22Rv1 (cell line): ENCODE results near the gene MGAT4A.

ENCODE experiments used
- ZFX ChIP-seq: fragments of 450-650 bp; IDR thresholded peaks from 2 replicates; pipeline ENCODE4 v1.6.1; 2017; ENCODE audit warnings: antibody characterized with exemption, borderline replicate concordance
- TF ChIP-seq, protein P1 (sequence below): fragments of 450-650 bp; IDR thresholded peaks from 2 replicates; pipeline ENCODE4 v1.5.1; 2017; ENCODE audit warnings: mild to moderate bottlenecking

- no peak for TF ChIP-seq ZFX
- TF ChIP-seq, protein P1, sequence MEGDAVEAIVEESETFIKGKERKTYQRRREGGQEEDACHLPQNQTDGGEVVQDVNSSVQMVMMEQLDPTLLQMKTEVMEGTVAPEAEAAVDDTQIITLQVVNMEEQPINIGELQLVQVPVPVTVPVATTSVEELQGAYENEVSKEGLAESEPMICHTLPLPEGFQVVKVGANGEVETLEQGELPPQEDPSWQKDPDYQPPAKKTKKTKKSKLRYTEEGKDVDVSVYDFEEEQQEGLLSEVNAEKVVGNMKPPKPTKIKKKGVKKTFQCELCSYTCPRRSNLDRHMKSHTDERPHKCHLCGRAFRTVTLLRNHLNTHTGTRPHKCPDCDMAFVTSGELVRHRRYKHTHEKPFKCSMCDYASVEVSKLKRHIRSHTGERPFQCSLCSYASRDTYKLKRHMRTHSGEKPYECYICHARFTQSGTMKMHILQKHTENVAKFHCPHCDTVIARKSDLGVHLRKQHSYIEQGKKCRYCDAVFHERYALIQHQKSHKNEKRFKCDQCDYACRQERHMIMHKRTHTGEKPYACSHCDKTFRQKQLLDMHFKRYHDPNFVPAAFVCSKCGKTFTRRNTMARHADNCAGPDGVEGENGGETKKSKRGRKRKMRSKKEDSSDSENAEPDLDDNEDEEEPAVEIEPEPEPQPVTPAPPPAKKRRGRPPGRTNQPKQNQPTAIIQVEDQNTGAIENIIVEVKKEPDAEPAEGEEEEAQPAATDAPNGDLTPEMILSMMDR = no peak
Observed at GRCh38 chr2:98734162-98734561, 3.2 kb upstream of the MGAT4A start.
